ENCODE results near the gene PTGDS. TPM values are rescaled to one million over a fixed set of nuclear protein-coding genes. Genes with fewer than 3 reads are reported as not detected.

The PTGDS gene
- total RNA-seq, 4 donors from 2014 or later: 4.3 to 31.7 (median 25.7) TPM

- H3K36me3 ChIP-seq: peaks cover 12% of the 10 kb centered on the region
- TF ChIP-seq POLR2AphosphoS5 (IDR thresholded peaks at IDR 0.05): no peak
- TF ChIP-seq EP300 (IDR thresholded peaks at IDR 0.05): no peak
- TF ChIP-seq POLR2A (IDR thresholded peaks at IDR 0.05): no peak
- no peak for TF ChIP-seq CTCF (IDR thresholded peaks at IDR 0.05)
- no peak overlapping the region for H3K27ac ChIP-seq
- 75% methylated on average over 6 of the region's 7 CpGs for WGBS
- no peaks in the 10 kb centered on the region for H3K27me3 ChIP-seq
- H3K4me1 ChIP-seq: peaks cover 24% of the 10 kb centered on the region
- no peak overlapping the region for H3K4me3 ChIP-seq
- no peak for DNase-seq (ENCODE audit: low spot score in 2 of 2)
- no peaks in the 10 kb centered on the region for H3K9me3 ChIP-seq
Measured at GRCh38 chr9:137023157-137023556, 45.9 kb downstream of the PTGDS start.

GRCh38 chr9:137023583-137023991, 46.3 kb downstream of the PTGDS start:
- DNase-seq (ENCODE audit: low spot score in 2 of 2): no peak
- Histone ChIP-seq H3K4me1 (peaks cover 27% of the 10 kb centered on the region), H3K9me3 (no peaks in the 10 kb centered on the region), H3K36me3 (peaks cover 10% of the 10 kb centered on the region), H3K4me3 (no peak overlapping the region), H3K27me3 (no peaks in the 10 kb centered on the region), H3K27ac (no peak overlapping the region)
- WGBS: 83% methylated on average over 15 of the region's 15 CpGs
- TF ChIP-seq CTCF (IDR thresholded peaks at IDR 0.05): no peak
- TF ChIP-seq EP300 (IDR thresholded peaks at IDR 0.05): no peak
- no peak for TF ChIP-seq POLR2A (IDR thresholded peaks at IDR 0.05)
- TF ChIP-seq POLR2AphosphoS5 (IDR thresholded peaks at IDR 0.05): no peak

- peaks cover 41% of the 10 kb centered on the region for H3K4me1 ChIP-seq
- peaks cover 2% of the 10 kb centered on the region for H3K36me3 ChIP-seq
- H3K27ac ChIP-seq: no peak overlapping the region
- H3K9me3 ChIP-seq: no peaks in the 10 kb centered on the region
- H3K4me3 ChIP-seq: no peak overlapping the region
- no peak for DNase-seq (ENCODE audit: low spot score in 2 of 2)
- 18% methylated on average over 9 of the region's 21 CpGs for WGBS
- no peaks in the 10 kb centered on the region for H3K27me3 ChIP-seq
- TF ChIP-seq EP300 (IDR thresholded peaks at IDR 0.05) (no peak), CTCF (IDR thresholded peaks at IDR 0.05) (no peak), POLR2A (IDR thresholded peaks at IDR 0.05) (no peak), POLR2AphosphoS5 (IDR thresholded peaks at IDR 0.05) (no peak)
Measured at GRCh38 chr9:137025517-137025966, 48.2 kb downstream of the PTGDS start.

GRCh38 chr9:137026384-137026783, 49.1 kb downstream of the PTGDS start:
- peaks cover 45% of the 10 kb centered on the region for H3K4me1 ChIP-seq

GRCh38 chr9:137026828-137027227, 49.5 kb downstream of the PTGDS start:
- no CpG with 5 or more reads among the region's 4 CpGs for WGBS
- Histone ChIP-seq H3K27ac (no peak overlapping the region), H3K4me3 (peak overlapping the region; percentile 66), H3K4me1 (peaks cover 48% of the 10 kb centered on the region), H3K9me3 (no peaks in the 10 kb centered on the region), H3K27me3 (no peaks in the 10 kb centered on the region), H3K36me3 (no peaks in the 10 kb centered on the region)
- DNase-seq (ENCODE audit: low spot score in 2 of 2): no peak
- TF ChIP-seq CTCF (IDR thresholded peaks at IDR 0.05) (no peak), POLR2AphosphoS5 (IDR thresholded peaks at IDR 0.05) (no peak), EP300 (IDR thresholded peaks at IDR 0.05) (no peak), POLR2A (IDR thresholded peaks at IDR 0.05) (no peak)

More at GRCh38 chr9:137026384-137026783, 49.1 kb downstream of the PTGDS start:
- 100% methylated on average over 1 of the region's 2 CpGs for whole genome bisulfite sequencing
- Histone ChIP-seq H3K27ac (no peak overlapping the region), H3K36me3 (no peaks in the 10 kb centered on the region), H3K4me3 (no peak overlapping the region), H3K27me3 (no peaks in the 10 kb centered on the region), H3K9me3 (no peaks in the 10 kb centered on the region)
- DNase-seq (ENCODE audit: low spot score in 2 of 2): no peak
- TF ChIP-seq CTCF (IDR thresholded peaks at IDR 0.05): no peak
- TF ChIP-seq POLR2AphosphoS5 (IDR thresholded peaks at IDR 0.05): no peak
- TF ChIP-seq EP300 (IDR thresholded peaks at IDR 0.05): no peak
- TF ChIP-seq POLR2A (IDR thresholded peaks at IDR 0.05): no peak

All from suprapubic skin (tissue), 4 donors.